ENCODE results near the gene ORAI3. TPM values are rescaled to one million over a fixed set of nuclear protein-coding genes. Genes with fewer than 3 reads are reported as not detected.

ORAI3 gene
- total RNA-seq (2014; rRNA removed; shearing (Covaris generic)) (36.1 and 39.7 TPM in 2 replicates), polyA plus RNA-seq (2016; fragmentation: Nextera tagmentation; extraction: Ambion mirVana) (30.9 and 31.6 TPM in 2 replicates)

DNA sequence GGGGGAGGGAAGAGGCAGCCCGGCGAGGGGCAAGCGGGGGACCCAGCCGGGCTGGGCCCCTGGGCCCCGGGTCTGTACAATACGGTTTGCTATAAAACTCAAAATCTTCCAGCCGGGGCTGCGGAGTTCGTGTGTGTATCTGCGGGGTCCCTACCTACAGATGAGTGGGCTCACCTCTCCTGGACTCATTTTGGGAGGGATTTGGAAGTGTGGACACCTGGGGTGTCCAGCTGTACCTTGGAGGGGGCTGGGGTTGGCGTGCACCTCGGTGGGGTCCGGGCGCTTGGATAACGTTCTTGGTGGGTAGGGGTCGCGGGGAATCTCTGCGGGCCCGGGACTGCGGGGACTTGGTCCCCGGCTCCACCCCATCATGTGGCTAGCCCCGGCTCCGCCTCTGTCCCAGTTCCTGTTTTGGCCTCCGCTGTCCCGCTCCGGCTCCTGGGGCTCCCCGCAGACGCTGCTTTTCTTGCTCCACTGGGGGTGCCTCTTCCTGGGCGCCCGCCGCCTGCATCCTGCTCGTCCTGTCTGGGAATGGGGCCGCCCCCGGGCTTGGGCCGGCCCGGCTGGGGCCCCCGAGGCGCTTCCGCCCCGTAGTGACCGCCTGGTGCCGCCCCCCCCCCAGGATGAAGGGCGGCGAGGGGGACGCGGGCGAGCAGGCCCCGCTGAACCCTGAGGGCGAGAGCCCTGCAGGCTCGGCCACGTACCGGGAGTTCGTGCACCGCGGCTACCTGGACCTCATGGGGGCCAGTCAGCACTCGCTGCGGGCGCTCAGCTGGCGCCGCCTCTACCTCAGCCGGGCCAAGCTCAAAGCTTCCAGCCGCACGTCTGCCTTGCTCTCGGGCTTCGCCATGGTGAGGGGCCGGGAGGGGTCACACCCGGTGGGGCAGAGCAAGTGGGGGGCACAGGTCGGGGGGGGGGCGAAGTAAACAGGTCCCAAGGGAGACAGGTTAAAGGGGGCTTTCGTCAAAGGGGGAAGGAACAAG, at the start of gene ORAI3:
Gene ORAI3, plus strand, starts transcription at position 402 of the 983 bp plus-strand sequence. Its CDS starts 222 bp downstream, at position 624.
- Histone ChIP-seq H3K4me1 (ENCODE audit: insufficient read depth) (peaks cover 17% of the 10 kb centered on the region; the same call in 1 of the 2 replicates), H3F3A (ENCODE audit: insufficient read depth) (peaks cover 20% of the 10 kb centered on the region), H3K9ac (peak within 1 kb of the TSS; percentile 88), H3K4me2 (ENCODE audit: unreplicated experiment) (peak within 1 kb of the TSS; percentile 90), H3K27ac (peak within 1 kb of the TSS; percentile 65), H3K9me2 (ENCODE audit: insufficient read depth) (no peaks in the 10 kb centered on the region), H3K27me3 (replicated peaks; ENCODE audit: insufficient read depth) (no peaks in the 10 kb centered on the region), H3K9me3 (ENCODE audit: low read depth) (no peaks in the 10 kb centered on the region), H3K4me3 (peak within 1 kb of the TSS; percentile 95), H3K79me2 (ENCODE audit: insufficient read depth) (peaks cover 15% of the 10 kb centered on the region), H3K36me3 (ENCODE audit: low read depth) (peaks cover 9% of the 10 kb centered on the region; the same call in 1 of the 2 replicates), H2AFZ (peak within 1 kb of the TSS; percentile 68), H4K20me1 (ENCODE audit: insufficient read depth) (no peaks in the 10 kb centered on the region)
- 0 to 1% methylated on average over 47 to 53 of the region's 70 CpGs for WGBS, 2 experiments (ENCODE audit: low coverage in 1 of 2, low lambda C conversion rate in 2 of 2, missing lambda C conversion rate in 2 of 2)
- TF ChIP-seq EZH2phosphoT487 (IDR thresholded peaks at IDR 0.05; ENCODE audit: insufficient read depth, low read depth) (no peak), EZH2 (IDR thresholded peaks at IDR 0.05; ENCODE audit: insufficient read depth, poor library complexity, severe bottlenecking) (no peak)
- in situ Hi-C loops (cut with MboI): no loop called here
- peak; percentile 86 for DNase-seq

DNA sequence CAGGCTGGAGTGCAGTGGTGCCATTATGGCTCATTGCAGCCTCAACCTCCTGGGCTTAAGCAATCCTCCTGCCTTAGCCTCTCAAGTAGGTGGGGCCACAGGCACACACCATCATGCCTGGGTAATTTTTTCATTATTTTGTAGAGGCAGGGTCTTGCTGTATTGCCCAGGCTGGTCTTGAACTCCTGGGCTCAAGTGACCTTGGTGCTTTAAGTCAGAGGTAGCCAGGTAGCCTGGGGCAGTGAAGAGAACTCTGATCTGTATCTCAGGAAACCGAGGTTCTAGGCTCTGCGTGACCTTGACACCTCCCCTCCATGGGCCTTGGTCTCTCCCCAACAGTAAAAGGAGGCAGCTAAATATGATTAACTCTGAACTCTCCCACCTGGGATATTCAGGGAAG, 49.1 kb upstream of the ORAI3 start:
- H3K4me1 ChIP-seq (ENCODE audit: insufficient read depth): peaks cover 20% of the 10 kb centered on the region
- H3K79me2 ChIP-seq (ENCODE audit: insufficient read depth): no peaks in the 10 kb centered on the region

DNA sequence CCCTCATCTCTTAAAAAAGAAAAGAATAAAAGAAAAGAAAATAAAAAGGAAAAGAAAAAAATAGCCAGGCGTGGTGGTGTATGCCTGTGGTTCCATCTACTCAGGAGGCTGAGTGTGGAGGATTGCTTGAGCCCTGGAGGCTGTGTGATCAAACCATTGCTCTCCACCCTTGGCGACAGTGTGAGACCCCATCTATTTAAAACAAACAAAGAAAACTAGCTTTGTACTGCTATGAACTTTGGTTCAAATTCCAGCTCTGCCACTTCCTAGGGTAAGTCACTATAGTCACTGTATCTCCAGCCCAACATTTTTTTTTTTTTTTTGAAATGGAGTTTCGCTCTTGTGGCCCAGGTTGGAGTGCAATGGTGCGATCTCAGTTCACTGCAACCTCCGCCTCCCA, 48.3 kb upstream of the ORAI3 start:
- TF ChIP-seq EZH2 (IDR thresholded peaks at IDR 0.05; ENCODE audit: insufficient read depth, poor library complexity, severe bottlenecking): no peak
- no peak for TF ChIP-seq EZH2phosphoT487 (IDR thresholded peaks at IDR 0.05; ENCODE audit: insufficient read depth, low read depth)
- Histone ChIP-seq H3K27me3 (replicated peaks; ENCODE audit: insufficient read depth) (no peaks in the 10 kb centered on the region), H4K20me1 (ENCODE audit: insufficient read depth) (no peaks in the 10 kb centered on the region), H3K9ac (no peak overlapping the region), H3K4me3 (no peak overlapping the region), H3K4me1 (ENCODE audit: insufficient read depth) (peaks cover 12% of the 10 kb centered on the region), H3K9me2 (ENCODE audit: insufficient read depth) (no peaks in the 10 kb centered on the region), H3K27ac (no peak overlapping the region), H3K36me3 (ENCODE audit: low read depth) (no peaks in the 10 kb centered on the region), H3K9me3 (ENCODE audit: low read depth) (no peaks in the 10 kb centered on the region), H3K4me2 (ENCODE audit: unreplicated experiment) (no peak overlapping the region), H3K79me2 (ENCODE audit: insufficient read depth) (no peaks in the 10 kb centered on the region), H2AFZ (no peak overlapping the region), H3F3A (ENCODE audit: insufficient read depth) (peaks cover 16% of the 10 kb centered on the region)
- in situ Hi-C loops (cut with MboI): no loop called here
- no peak for DNase-seq
- WGBS, 2 experiments (ENCODE audit: low coverage in 1 of 2, low lambda C conversion rate in 2 of 2, missing lambda C conversion rate in 2 of 2): 96 to 98% methylated on average over 5 of the region's 5 CpGs

More for the DNA sequence above, 49.1 kb upstream of the ORAI3 start:
- no peak overlapping the region for H2AFZ ChIP-seq
- no peaks in the 10 kb centered on the region for H3K27me3 ChIP-seq (replicated peaks; ENCODE audit: insufficient read depth)
- in situ Hi-C loops (cut with MboI): no loop called here
- no peak overlapping the region for H3K9ac ChIP-seq
- DNase-seq: no peak
- no peaks in the 10 kb centered on the region for H4K20me1 ChIP-seq (ENCODE audit: insufficient read depth)
- no peak overlapping the region for H3K4me3 ChIP-seq
- WGBS, 2 experiments (ENCODE audit: low coverage in 1 of 2, low lambda C conversion rate in 2 of 2, missing lambda C conversion rate in 2 of 2): 97 to 100% methylated on average over 2 of the region's 2 CpGs
- H3K9me2 ChIP-seq (ENCODE audit: insufficient read depth): no peaks in the 10 kb centered on the region
- no peak for TF ChIP-seq EZH2phosphoT487 (IDR thresholded peaks at IDR 0.05; ENCODE audit: insufficient read depth, low read depth)
- no peaks in the 10 kb centered on the region for H3K9me3 ChIP-seq (ENCODE audit: low read depth)
- peaks cover 24% of the 10 kb centered on the region for H3F3A ChIP-seq (ENCODE audit: insufficient read depth)
- no peak overlapping the region for H3K4me2 ChIP-seq (ENCODE audit: unreplicated experiment)
- no peaks in the 10 kb centered on the region for H3K36me3 ChIP-seq (ENCODE audit: low read depth)
- no peak overlapping the region for H3K27ac ChIP-seq

DNA sequence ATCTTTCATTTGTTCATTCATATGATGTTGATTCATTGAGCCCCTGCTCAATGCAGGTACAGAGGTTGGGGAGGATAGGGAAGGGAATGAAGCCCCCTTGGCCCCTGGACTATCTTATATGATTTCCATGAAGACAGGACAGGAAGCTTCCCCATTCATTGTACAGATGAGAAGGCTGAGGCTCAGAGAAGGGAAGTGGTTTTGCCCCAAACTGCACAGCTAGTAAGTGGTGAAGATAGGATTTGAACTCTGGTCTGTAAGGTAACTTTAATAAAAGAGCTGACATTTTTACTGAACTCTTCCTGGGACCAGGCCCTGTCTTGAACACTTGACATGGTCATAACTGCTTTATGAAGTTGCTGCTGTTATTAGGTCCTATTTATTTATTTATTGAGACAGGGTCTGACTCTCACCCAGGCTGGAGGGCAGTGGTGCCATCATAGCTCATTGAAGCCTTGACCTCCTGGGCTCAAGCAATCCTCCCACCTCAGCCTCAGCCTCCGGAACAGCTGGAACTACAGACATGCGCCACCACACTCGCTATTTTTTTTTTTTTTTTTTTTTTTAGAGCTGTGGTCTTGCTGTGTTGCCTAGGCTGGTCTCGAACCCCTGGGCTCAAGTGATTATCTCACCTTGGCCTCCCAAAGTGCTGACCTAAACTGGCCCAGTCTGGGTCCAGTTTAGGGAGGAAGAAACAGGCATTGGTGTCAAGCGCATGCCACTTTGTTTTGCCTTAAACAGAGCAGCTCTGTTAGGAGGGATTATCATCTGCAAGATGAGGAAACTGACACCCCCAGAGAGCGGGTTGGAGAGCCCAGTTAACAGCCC, 47.5 kb upstream of the ORAI3 start:
- TF ChIP-seq EZH2phosphoT487 (IDR thresholded peaks at IDR 0.05; ENCODE audit: insufficient read depth, low read depth) (no peak), EZH2 (IDR thresholded peaks at IDR 0.05; ENCODE audit: insufficient read depth, poor library complexity, severe bottlenecking) (no peak)

More for the DNA sequence above, 47.5 kb upstream of the ORAI3 start:
- H3K27me3 ChIP-seq (replicated peaks; ENCODE audit: insufficient read depth): no peaks in the 10 kb centered on the region
- 40 to 41% methylated on average over 6 of the region's 6 CpGs for WGBS, 2 experiments (ENCODE audit: low coverage in 1 of 2, low lambda C conversion rate in 2 of 2, missing lambda C conversion rate in 2 of 2)
- H3K9ac ChIP-seq: peak overlapping the region; percentile 83
- peaks cover 5% of the 10 kb centered on the region for H3K4me1 ChIP-seq (ENCODE audit: insufficient read depth)
- H2AFZ ChIP-seq: peak overlapping the region; percentile 87
- H3F3A ChIP-seq (ENCODE audit: insufficient read depth): peaks cover 11% of the 10 kb centered on the region
- H3K79me2 ChIP-seq (ENCODE audit: insufficient read depth): no peaks in the 10 kb centered on the region
- peak overlapping the region; percentile 70 for H3K4me2 ChIP-seq (ENCODE audit: unreplicated experiment)
- H3K4me3 ChIP-seq: peak overlapping the region; percentile 74
- no peaks in the 10 kb centered on the region for H3K9me3 ChIP-seq (ENCODE audit: low read depth)
- no peaks in the 10 kb centered on the region for H3K9me2 ChIP-seq (ENCODE audit: insufficient read depth)
- H3K36me3 ChIP-seq (ENCODE audit: low read depth): no peaks in the 10 kb centered on the region
- H4K20me1 ChIP-seq (ENCODE audit: insufficient read depth): no peaks in the 10 kb centered on the region
- DNase-seq: peak; percentile 14
- H3K27ac ChIP-seq: peak overlapping the region; percentile 62
- in situ Hi-C loops (cut with MboI): no loop called here

Measured in GM23248 (cell line).